IMR-90 (cell line): Measurements from ENCODE around the gene ALK. TPM values are rescaled to one million over a fixed set of nuclear protein-coding genes. Genes with fewer than 3 reads are reported as not detected.

Source experiments
- ATAC-seq: fragments of 200-7000 bp; cut with Tn5 transposase; 2 replicates; pipeline ENCODE4 v1.9.1; 2020; ENCODE audit warnings: low read depth, mild to moderate bottlenecking, moderate library complexity
- BruUV-seq: library from RNA; stranded (reverse); fragments of 400-500 nt; replicated peaks from 2 replicates; lab custom pipeline; 2021; lab: Mats Ljungman, UMichigan
- CTCF ChIA-PET: fragments of 300-600 bp; formaldehyde crosslinking; extraction: SDS; loops from one replicate; lab custom pipeline; 2021; ENCODE audit warnings: antibody characterized with exemption; lab: Yijun Ruan, JAX
- POLR2A ChIA-PET: fragments of 300-600 bp; sonication (Branson Sonifier 250); formaldehyde crosslinking; loops from one replicate; lab custom pipeline; 2022; ENCODE audit warnings: antibody characterized with exemption; ENCODE audit not compliant: unreplicated experiment; lab: Charles Lee
- DNase-seq: peaks from one replicate; pipeline ENCODE4 v3.0.0; 2013
- H2AFZ ChIP-seq: replicated peaks from 2 replicates; pipeline ENCODE3; 2013; ENCODE audit warnings: low read length, mild to moderate bottlenecking; ENCODE audit not compliant: poor library complexity
- H2AK5ac ChIP-seq: 2 replicates; pipeline ENCODE4 v1.6.1; 2013; ENCODE audit warnings: low read depth, low read length, inconsistent platforms
- H2AK9ac ChIP-seq: replicated peaks from 2 replicates; pipeline ENCODE3; 2013; ENCODE audit warnings: mild to moderate bottlenecking, low read depth, low read length, moderate library complexity; ENCODE audit not compliant: poor library complexity
- H2BK120ac ChIP-seq: 2 replicates; pipeline ENCODE4 v1.6.1; 2013; ENCODE audit warnings: low read depth, low read length, inconsistent platforms
- H2BK15ac ChIP-seq: 3 replicates; pipeline ENCODE4 v1.6.1; 2013; ENCODE audit warnings: low read depth, low read length, inconsistent platforms
- H2BK20ac ChIP-seq: 2 replicates; pipeline ENCODE4 v1.6.1; 2013; ENCODE audit warnings: low read depth, mild to moderate bottlenecking, inconsistent platforms, low read length, moderate library complexity
- H2BK5ac ChIP-seq: 2 replicates; pipeline ENCODE4 v1.6.1; 2013; ENCODE audit warnings: mild to moderate bottlenecking, low read depth, low read length, inconsistent platforms; ENCODE audit not compliant: poor library complexity, severe bottlenecking
- H3K14ac ChIP-seq: replicated peaks from 2 replicates; pipeline ENCODE4 v1.6.1; 2013; ENCODE audit warnings: low read depth, low read length, inconsistent platforms
- H3K18ac ChIP-seq: 2 replicates; pipeline ENCODE4 v1.6.1; 2013; ENCODE audit warnings: low read depth, low read length, control low read depth
- H3K23ac ChIP-seq: 2 replicates; pipeline ENCODE4 v1.6.1; 2013; ENCODE audit warnings: low read depth, low read length, inconsistent platforms
- H3K27ac ChIP-seq: 2 replicates; pipeline ENCODE4 v1.5.1; 2013; ENCODE audit warnings: mild to moderate bottlenecking, control low read depth, low read length; ENCODE audit not compliant: insufficient read depth
- H3K27me3 ChIP-seq: 2 replicates; pipeline ENCODE4 v1.6.1; 2013; ENCODE audit warnings: low read length; ENCODE audit not compliant: control insufficient read depth, insufficient read depth
- H3K36me3 ChIP-seq: 2 replicates; pipeline ENCODE4 v1.6.1; 2013; ENCODE audit warnings: low read length, mixed read lengths; ENCODE audit not compliant: control insufficient read depth, insufficient read depth
- H3K4ac ChIP-seq: 2 replicates; pipeline ENCODE4 v1.6.1; 2013; ENCODE audit warnings: low read depth, low read length, inconsistent platforms
- H3K4me1 ChIP-seq: 2 replicates; pipeline ENCODE4 v1.6.1; 2013; ENCODE audit warnings: low read length, mixed read lengths; ENCODE audit not compliant: control insufficient read depth, insufficient read depth
- H3K4me2 ChIP-seq: 2 replicates; pipeline ENCODE4 v1.6.1; 2013; ENCODE audit warnings: low read depth, mild to moderate bottlenecking, control low read depth, low read length, moderate library complexity
- H3K4me3 ChIP-seq: 2 replicates; pipeline ENCODE4 v1.5.1; 2013; ENCODE audit warnings: low read depth, mild to moderate bottlenecking, control low read depth, low read length, moderate library complexity; ENCODE audit not compliant: insufficient read depth
- H3K56ac ChIP-seq: 2 replicates; pipeline ENCODE4 v1.6.1; 2013; ENCODE audit warnings: low read length, inconsistent platforms; ENCODE audit not compliant: insufficient read depth; ENCODE audit errors: extremely low read depth
- H3K79me1 ChIP-seq, 2 experiments: 2 replicates each; pipeline ENCODE4 v1.6.1; 2013; ENCODE audit warnings: low read length in 2 of 2, inconsistent platforms in 1 of 2, low read depth in 1 of 2
- H3K9ac ChIP-seq: 2 replicates; pipeline ENCODE4 v1.6.1; 2013; ENCODE audit warnings: low read depth, low read length, control low read depth
- H3K9me1 ChIP-seq: 2 replicates; pipeline ENCODE4 v1.6.1; 2013; ENCODE audit warnings: low read length, inconsistent platforms; ENCODE audit not compliant: insufficient read depth
- H3K9me3 ChIP-seq: 2 replicates; pipeline ENCODE4 v1.6.1; 2013; ENCODE audit warnings: low read length; ENCODE audit not compliant: control insufficient read depth, insufficient read depth
- H4K20me1 ChIP-seq: 2 replicates; pipeline ENCODE4 v1.6.1; 2013; ENCODE audit warnings: low read length, inconsistent platforms; ENCODE audit not compliant: insufficient read depth
- H4K5ac ChIP-seq: 2 replicates; pipeline ENCODE4 v1.6.1; 2013; ENCODE audit warnings: mild to moderate bottlenecking, low read depth, low read length, control low read depth
- H4K8ac ChIP-seq, 2 experiments: 2 replicates each; pipeline ENCODE4 v1.6.1; 2013; ENCODE audit warnings: low read depth in 2 of 2, low read length in 2 of 2, control low read depth in 1 of 2, inconsistent platforms in 1 of 2
- H4K91ac ChIP-seq: 2 replicates; pipeline ENCODE4 v1.6.1; 2013; ENCODE audit warnings: low read depth, low read length, inconsistent platforms; ENCODE audit not compliant: insufficient read depth
- CEBPB ChIP-seq: IDR thresholded peaks from 2 replicates; pipeline ENCODE4 v1.6.1; 2012; ENCODE audit warnings: low read depth, low read length, improper control_type of control experiment
- POLR2A ChIP-seq: IDR thresholded peaks from 2 replicates; pipeline ENCODE4 v1.6.1; 2012; ENCODE audit warnings: mild to moderate bottlenecking, low read depth, low read length
- RAD21 ChIP-seq: IDR thresholded peaks from 2 replicates; pipeline ENCODE4 v1.6.1; 2012; ENCODE audit warnings: low read length, improper control_type of control experiment
- WGBS, 2 experiments: methylation state at CpG; one replicate each; pipeline versions ENCODE4 v1.1.5 to v1.1.7; 2013; ENCODE audit warnings: missing lambda C conversion rate in 2 of 2; ENCODE audit not compliant: insufficient read length in 1 of 2; ENCODE audit errors: extremely low coverage in 2 of 2; 5-methylcytosine and 5-hydroxymethylcytosine counted together
- dilution Hi-C: fragments of 300-500 bp; cut with HindIII; formaldehyde crosslinking; loops from one replicate; pipeline ENCODE4 v1.14.3; 2018; ENCODE audit warnings: low sequenced_read_pairs; ENCODE audit not compliant: unreplicated experiment
- in situ Hi-C: fragments of 300-500 bp; cut with MboI; formaldehyde crosslinking; loops from 3 replicates; pipeline ENCODE4 v1.14.3; 2019; ENCODE audit warnings: low sequenced_read_pairs, inconsistent platforms, mixed read lengths
- intact Hi-C: fragments of 100-400 bp; cut with micrococcal nuclease; formaldehyde crosslinking; loops from 2 replicates; pipeline ENCODE4 v1.10.0; 2022
- polyA plus RNA-seq, 3 experiments: library from polyadenylated mRNA; depleted of rRNA; stranded (reverse); fragments of >200 nt; gene quantifications; 2 replicates each; pipeline ENCODE4 v1.2.3, GENCODE V29; 2012; ENCODE audit warnings: low replicate concordance in 1 of 3
- total RNA-seq: library from RNA; depleted of rRNA; stranded (reverse); fragments of >200 nt; gene quantifications from 2 replicates; pipeline ENCODE4 v1.2.3, GENCODE V29; 2012

ALK gene
- total and polyA plus RNA-seq, 2 of the 4 experiments (the other 2 are of a cell fraction) = not detected

DNA sequence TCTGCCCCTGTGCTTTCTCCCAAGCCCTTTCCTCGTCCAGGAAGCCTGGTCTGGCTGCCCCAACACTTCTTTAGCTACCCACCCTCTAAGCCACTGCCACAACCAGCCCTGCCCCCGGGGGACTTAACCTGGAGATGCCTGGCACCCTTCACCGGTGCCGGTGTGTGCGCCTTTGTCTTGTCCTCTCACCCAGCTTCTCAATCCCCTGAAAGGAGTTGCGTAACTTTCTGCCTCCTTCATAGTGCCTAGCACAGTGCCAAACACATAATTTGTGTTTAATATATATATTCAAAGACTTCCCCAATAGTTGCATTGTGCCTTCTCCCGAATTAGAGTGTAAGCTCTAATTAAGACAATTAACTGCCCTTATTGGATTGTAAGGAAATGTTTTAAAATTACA, 70.6 kb downstream of the ALK start:
- no peaks in the 10 kb centered on the region for H3K9me3 ChIP-seq
- H3K18ac ChIP-seq = no peak overlapping the region
- no peak overlapping the region for H2BK5ac ChIP-seq
- H2AK5ac ChIP-seq = no peak overlapping the region
- no peak overlapping the region for H2BK120ac ChIP-seq
- POLR2A ChIA-PET = no interaction called here
- DNase-seq (no peak), ATAC-seq (no peak)
- H4K8ac ChIP-seq = no peak overlapping the region
- H3K23ac ChIP-seq = no peak overlapping the region
- no peak overlapping the region for H2BK20ac ChIP-seq
- H3K9ac ChIP-seq = no peak overlapping the region
- H2AK9ac ChIP-seq = no peak overlapping the region
- no peak overlapping the region for H4K91ac ChIP-seq
- TF ChIP-seq CEBPB (peak; percentile 49; the same call in 1 of the 2 replicates), RAD21 (no peak), POLR2A (no peak)
- 48% methylated on average over 5 of the region's 7 CpGs; no CpG with 5 or more reads in 1 of the 2 experiments for WGBS, 2 experiments
- no peak overlapping the region for H3K4ac ChIP-seq
- H3K9me1 ChIP-seq = no peaks in the 10 kb centered on the region
- H3K27me3 ChIP-seq = peaks cover 5% of the 10 kb centered on the region
- no peak overlapping the region for H3K56ac ChIP-seq
- no TSS peak for BruUV-seq
- no peaks in the 10 kb centered on the region for H3K36me3 ChIP-seq
- no peak overlapping the region for H2AFZ ChIP-seq
- in situ Hi-C loops (no loop called here), dilution Hi-C loops (no loop called here), intact Hi-C loops (no loop called here)
- H3K4me3 ChIP-seq = no peak overlapping the region
- H3K14ac ChIP-seq = no peak overlapping the region
- H4K20me1 ChIP-seq = no peaks in the 10 kb centered on the region
- no peak overlapping the region for H3K4me2 ChIP-seq
- H3K4me1 ChIP-seq = no peaks in the 10 kb centered on the region
- CTCF ChIA-PET = no interaction called here
- no peak overlapping the region for H3K27ac ChIP-seq
- H2BK15ac ChIP-seq = no peak overlapping the region
- H4K5ac ChIP-seq = no peak overlapping the region
- H3K79me1 ChIP-seq = no peaks in the 10 kb centered on the region
